Measurements from ENCODE around the gene TRIM72.

GRCh38 chr16:31258366-31258765 lies 44.4 kb downstream of the TRIM72 start:
- TF ChIP-seq CTCF (IDR thresholded peaks at IDR 0.05; ENCODE audit: insufficient read depth, low read length, poor library complexity, severe bottlenecking) = no peak
- no peak for TF ChIP-seq EZH2phosphoT487 (conservative IDR thresholded peaks at IDR 0.05; ENCODE audit: low read length)

Data from SU-DHL-6 (cell line).